K562 (cell line): Measurements from ENCODE around the gene ST6GAL1. TPM values are rescaled to one million over a fixed set of nuclear protein-coding genes. Genes with fewer than 3 reads are reported as not detected.

Source experiments
- CBX8 ChIP-seq: fragments of 200-600 bp; sonication (generic); IDR thresholded peaks from 2 replicates; pipeline ENCODE4 v1.6.1; 2012; ENCODE audit warnings: borderline replicate concordance, mixed run types, low read depth, mild to moderate bottlenecking, moderate library complexity, mixed read lengths, low read length, control low read depth, inconsistent platforms; ENCODE audit not compliant: poor library complexity, severe bottlenecking; ENCODE audit errors: extremely low read depth
- KLF16 ChIP-seq: IDR thresholded peaks from 2 replicates; pipeline ENCODE4 v1.6.1; 2016; ENCODE audit warnings: antibody characterized with exemption
- MTF1 ChIP-seq: fragments of 250-450 bp; sonication (Bioruptor Pico); IDR thresholded peaks from 2 replicates; pipeline ENCODE4 v1.9.0; 2021; ENCODE audit warnings: moderate library complexity, mild to moderate bottlenecking, inconsistent platforms, borderline replicate concordance
- NR3C1 ChIP-seq: sonication (generic); formaldehyde crosslinking; IDR thresholded peaks from 2 replicates; pipeline ENCODE4 v1.8.1; 2022; ENCODE audit warnings: missing genetic modification reagents
- NRF1 ChIP-seq, 2 experiments: fragments of 450-650 bp; IDR thresholded peaks in 1 of 2; conservative IDR thresholded peaks in 1 of 2; 2 replicates each; pipeline ENCODE4 v1.6.1; 2014; ENCODE audit warnings: mild to moderate bottlenecking in 2 of 2
- POLR2AphosphoS5 ChIP-seq: IDR thresholded peaks from 2 replicates; pipeline ENCODE4 v1.6.1; 2011; ENCODE audit warnings: mild to moderate bottlenecking, low read depth, low read length, moderate library complexity; ENCODE audit not compliant: control insufficient read depth, insufficient read depth
- POU5F1 ChIP-seq: fragments of 150-350 bp; IDR thresholded peaks from 2 replicates; pipeline ENCODE4 v1.6.1; 2014; ENCODE audit warnings: borderline replicate concordance, low read length, low read depth, mild to moderate bottlenecking; ENCODE audit not compliant: partially characterized antibody
- SMC3 ChIP-seq: conservative IDR thresholded peaks from 2 replicates; pipeline ENCODE4 v1.6.1; 2011; ENCODE audit warnings: low read depth, low read length, improper control_type of control experiment; ENCODE audit not compliant: insufficient read depth
- TCF3 ChIP-seq: sonication (generic); formaldehyde crosslinking; IDR thresholded peaks from 2 replicates; pipeline ENCODE4 v1.4.0; 2020; ENCODE audit warnings: mild to moderate bottlenecking, missing genetic modification reagents
- U2AF2 ChIP-seq: fragments of 200-400 bp; formaldehyde crosslinking; optimal IDR thresholded peaks from 2 replicates; pipeline ENCODE3; 2017; ENCODE audit warnings: low read depth, mild to moderate bottlenecking, low read length
- ZFPM2 ChIP-seq: fragments of 250-450 bp; sonication (Bioruptor Pico); IDR thresholded peaks from 2 replicates; pipeline ENCODE4 v1.5.1; 2022; ENCODE audit warnings: mild to moderate bottlenecking
- ZNF165 ChIP-seq: fragments of 250-450 bp; sonication (Bioruptor Pico); IDR thresholded peaks from 2 replicates; pipeline ENCODE4 v1.4.0; 2020; ENCODE audit warnings: borderline replicate concordance
- polyA plus RNA-seq, 8 experiments: library from polyadenylated mRNA; depleted of rRNA in 4 of 8; stranded (reverse) in 5 of 8; unstranded in 3 of 8; fragments of >200 nt; fragmentation: Nextera tagmentation in 2 of 8; fragmentation: Illumina TruSeq in 1 of 8; extraction: Ambion mirVana in 2 of 8; extraction: Trizol in 1 of 8; gene quantifications; 2 replicates each; pipeline versions ENCODE4 v1.2.1 to v1.2.3, GENCODE V29; 2011 to 2014; ENCODE audit warnings: inconsistent platforms in 1 of 8, missing spikeins in 1 of 8
- total RNA-seq, 7 experiments: library from RNA; depleted of rRNA in 6 of 7; stranded (reverse); fragments of >200 nt in 6 of 7; fragmentation: Illumina TruSeq in 2 of 7; extraction: Trizol in 2 of 7; gene quantifications; 2 replicates each; pipeline versions ENCODE4 v1.2.1 to v1.2.3, GENCODE V29; 2011 to 2021; ENCODE audit warnings: low replicate concordance in 1 of 7
- TF ChIP-seq, protein P1 (sequence below): IDR thresholded peaks from 2 replicates; pipeline ENCODE4 v1.6.1; 2011; ENCODE audit warnings: borderline replicate concordance, low read depth, mild to moderate bottlenecking, moderate library complexity, low read length; ENCODE audit not compliant: insufficient read depth, poor library complexity, severe bottlenecking
- TF ChIP-seq, protein P2 (sequence below): fragments of 200-800 bp; sonication (Bioruptor generic); IDR thresholded peaks from 2 replicates; pipeline ENCODE4 v1.6.1; 2017; ENCODE audit warnings: missing genetic modification characterization, missing compliant biosample characterization
- TF ChIP-seq, protein P3 (sequence below): fragments of 450-650 bp; IDR thresholded peaks from 2 replicates; pipeline ENCODE4 v1.6.1; 2016; ENCODE audit warnings: borderline replicate concordance
- TF ChIP-seq, protein P4 (sequence below): fragments of 200-800 bp; sonication (Bioruptor generic); IDR thresholded peaks from 2 replicates; pipeline ENCODE4 v1.6.1; 2017; ENCODE audit warnings: missing genetic modification characterization, missing compliant biosample characterization
- TF ChIP-seq, protein P5 (sequence below): fragments of 450-650 bp; IDR thresholded peaks from 2 replicates; pipeline ENCODE4 v1.6.1; 2016; ENCODE audit warnings: antibody characterized with exemption

The ST6GAL1 gene
- total and polyA plus RNA-seq, 9 of the 15 experiments (the other 6 are each of a cell fraction or from before 2014, with no cell fraction given), result 31.9 to 145 (median 71.0) TPM

DNA sequence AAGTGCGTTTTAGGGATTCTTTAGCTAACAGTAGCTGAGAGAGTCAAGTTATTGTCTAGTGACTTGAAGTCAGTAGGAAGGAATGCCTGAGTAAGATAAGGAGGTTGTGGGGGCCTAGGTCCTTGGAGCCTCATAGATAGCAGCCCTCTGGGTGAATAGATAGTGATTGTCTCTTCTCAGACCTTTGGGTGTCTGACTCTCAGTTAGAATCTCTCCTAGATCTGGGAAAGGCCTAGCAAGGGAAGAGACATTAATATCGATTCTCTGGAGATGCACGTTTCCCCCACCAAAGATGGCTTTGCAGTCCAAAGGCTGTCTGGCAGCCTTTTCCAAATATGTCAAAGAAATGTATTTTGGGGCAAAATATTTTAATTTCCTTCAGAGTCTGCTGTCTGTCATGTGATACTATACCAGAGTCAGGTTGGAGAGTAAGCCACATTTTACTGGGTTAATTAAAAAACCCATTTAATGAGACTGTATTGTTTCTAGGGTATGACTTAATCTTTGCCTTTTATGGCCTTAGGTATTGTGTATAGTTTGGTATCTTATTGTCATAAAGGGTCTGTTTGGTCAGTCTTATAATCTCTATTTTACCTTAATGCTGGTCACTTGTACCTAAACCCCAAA lies 92.2 kb downstream of the ST6GAL1 start (continued):
- TF ChIP-seq, protein P1, sequence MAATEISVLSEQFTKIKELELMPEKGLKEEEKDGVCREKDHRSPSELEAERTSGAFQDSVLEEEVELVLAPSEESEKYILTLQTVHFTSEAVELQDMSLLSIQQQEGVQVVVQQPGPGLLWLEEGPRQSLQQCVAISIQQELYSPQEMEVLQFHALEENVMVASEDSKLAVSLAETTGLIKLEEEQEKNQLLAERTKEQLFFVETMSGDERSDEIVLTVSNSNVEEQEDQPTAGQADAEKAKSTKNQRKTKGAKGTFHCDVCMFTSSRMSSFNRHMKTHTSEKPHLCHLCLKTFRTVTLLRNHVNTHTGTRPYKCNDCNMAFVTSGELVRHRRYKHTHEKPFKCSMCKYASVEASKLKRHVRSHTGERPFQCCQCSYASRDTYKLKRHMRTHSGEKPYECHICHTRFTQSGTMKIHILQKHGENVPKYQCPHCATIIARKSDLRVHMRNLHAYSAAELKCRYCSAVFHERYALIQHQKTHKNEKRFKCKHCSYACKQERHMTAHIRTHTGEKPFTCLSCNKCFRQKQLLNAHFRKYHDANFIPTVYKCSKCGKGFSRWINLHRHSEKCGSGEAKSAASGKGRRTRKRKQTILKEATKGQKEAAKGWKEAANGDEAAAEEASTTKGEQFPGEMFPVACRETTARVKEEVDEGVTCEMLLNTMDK, result no peak
- TF ChIP-seq, protein P2, sequence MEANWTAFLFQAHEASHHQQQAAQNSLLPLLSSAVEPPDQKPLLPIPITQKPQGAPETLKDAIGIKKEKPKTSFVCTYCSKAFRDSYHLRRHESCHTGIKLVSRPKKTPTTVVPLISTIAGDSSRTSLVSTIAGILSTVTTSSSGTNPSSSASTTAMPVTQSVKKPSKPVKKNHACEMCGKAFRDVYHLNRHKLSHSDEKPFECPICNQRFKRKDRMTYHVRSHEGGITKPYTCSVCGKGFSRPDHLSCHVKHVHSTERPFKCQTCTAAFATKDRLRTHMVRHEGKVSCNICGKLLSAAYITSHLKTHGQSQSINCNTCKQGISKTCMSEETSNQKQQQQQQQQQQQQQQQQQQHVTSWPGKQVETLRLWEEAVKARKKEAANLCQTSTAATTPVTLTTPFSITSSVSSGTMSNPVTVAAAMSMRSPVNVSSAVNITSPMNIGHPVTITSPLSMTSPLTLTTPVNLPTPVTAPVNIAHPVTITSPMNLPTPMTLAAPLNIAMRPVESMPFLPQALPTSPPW (CRISPR knock-in tag), result peak; percentile 67
- TF ChIP-seq CBX8, result no peak
- TF ChIP-seq, protein P3, sequence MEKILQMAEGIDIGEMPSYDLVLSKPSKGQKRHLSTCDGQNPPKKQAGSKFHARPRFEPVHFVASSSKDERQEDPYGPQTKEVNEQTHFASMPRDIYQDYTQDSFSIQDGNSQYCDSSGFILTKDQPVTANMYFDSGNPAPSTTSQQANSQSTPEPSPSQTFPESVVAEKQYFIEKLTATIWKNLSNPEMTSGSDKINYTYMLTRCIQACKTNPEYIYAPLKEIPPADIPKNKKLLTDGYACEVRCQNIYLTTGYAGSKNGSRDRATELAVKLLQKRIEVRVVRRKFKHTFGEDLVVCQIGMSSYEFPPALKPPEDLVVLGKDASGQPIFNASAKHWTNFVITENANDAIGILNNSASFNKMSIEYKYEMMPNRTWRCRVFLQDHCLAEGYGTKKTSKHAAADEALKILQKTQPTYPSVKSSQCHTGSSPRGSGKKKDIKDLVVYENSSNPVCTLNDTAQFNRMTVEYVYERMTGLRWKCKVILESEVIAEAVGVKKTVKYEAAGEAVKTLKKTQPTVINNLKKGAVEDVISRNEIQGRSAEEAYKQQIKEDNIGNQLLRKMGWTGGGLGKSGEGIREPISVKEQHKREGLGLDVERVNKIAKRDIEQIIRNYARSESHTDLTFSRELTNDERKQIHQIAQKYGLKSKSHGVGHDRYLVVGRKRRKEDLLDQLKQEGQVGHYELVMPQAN, result no peak
- peak in 1 of 2 experiments; percentile 6; a peak in 1 of 4 replicates for TF ChIP-seq NRF1 (conservative IDR thresholded peaks at IDR 0.05 in 1 of 2, IDR thresholded peaks at IDR 0.05 in 1 of 2)
- TF ChIP-seq POU5F1, result no peak
- no peak for TF ChIP-seq U2AF2
- no peak for TF ChIP-seq MTF1 (CRISPR knock-in tag)
- TF ChIP-seq SMC3, result no peak
- peak; percentile 98 for TF ChIP-seq KLF16
- TF ChIP-seq, protein P4, sequence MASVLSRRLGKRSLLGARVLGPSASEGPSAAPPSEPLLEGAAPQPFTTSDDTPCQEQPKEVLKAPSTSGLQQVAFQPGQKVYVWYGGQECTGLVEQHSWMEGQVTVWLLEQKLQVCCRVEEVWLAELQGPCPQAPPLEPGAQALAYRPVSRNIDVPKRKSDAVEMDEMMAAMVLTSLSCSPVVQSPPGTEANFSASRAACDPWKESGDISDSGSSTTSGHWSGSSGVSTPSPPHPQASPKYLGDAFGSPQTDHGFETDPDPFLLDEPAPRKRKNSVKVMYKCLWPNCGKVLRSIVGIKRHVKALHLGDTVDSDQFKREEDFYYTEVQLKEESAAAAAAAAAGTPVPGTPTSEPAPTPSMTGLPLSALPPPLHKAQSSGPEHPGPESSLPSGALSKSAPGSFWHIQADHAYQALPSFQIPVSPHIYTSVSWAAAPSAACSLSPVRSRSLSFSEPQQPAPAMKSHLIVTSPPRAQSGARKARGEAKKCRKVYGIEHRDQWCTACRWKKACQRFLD (CRISPR knock-in tag), result peak; percentile 84; the same call in 1 of the 2 replicates
- TF ChIP-seq TCF3 (CRISPR knock-in tag), result peak; percentile 99
- TF ChIP-seq, protein P5, sequence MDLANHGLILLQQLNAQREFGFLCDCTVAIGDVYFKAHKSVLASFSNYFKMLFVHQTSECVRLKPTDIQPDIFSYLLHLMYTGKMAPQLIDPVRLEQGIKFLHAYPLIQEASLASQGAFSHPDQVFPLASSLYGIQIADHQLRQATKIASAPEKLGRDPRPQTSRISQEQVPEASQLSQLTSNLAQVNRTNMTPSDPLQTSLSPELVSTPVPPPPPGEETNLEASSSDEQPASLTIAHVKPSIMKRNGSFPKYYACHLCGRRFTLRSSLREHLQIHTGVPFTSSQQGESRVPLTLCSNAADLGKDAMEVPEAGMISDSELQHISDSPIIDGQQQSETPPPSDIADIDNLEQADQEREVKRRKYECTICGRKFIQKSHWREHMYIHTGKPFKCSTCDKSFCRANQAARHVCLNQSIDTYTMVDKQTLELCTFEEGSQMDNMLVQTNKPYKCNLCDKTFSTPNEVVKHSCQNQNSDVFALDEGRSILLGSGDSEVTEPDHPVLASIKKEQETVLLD, result peak; percentile 82; the same call in 1 of the 2 replicates
- no peak for TF ChIP-seq NR3C1 (CRISPR knock-in tag)
- TF ChIP-seq ZFPM2 (CRISPR knock-in tag), result no peak
- TF ChIP-seq POLR2AphosphoS5, result peak; percentile 99
- TF ChIP-seq ZNF165 (CRISPR knock-in tag), result no peak
